Ovary (tissue), 3 donors: ENCODE measurements around the gene PPM1H.

ENCODE experiments used
- CTCF ChIP-seq, 3 donors: fragments of 450-650 bp in 2 of 3; fragments of 200-600 bp in 1 of 3; IDR thresholded peaks; one replicate each; pipeline versions ENCODE4 v1.5.1 to v1.8.0; 2016 to 2022; ENCODE audit warnings: antibody characterized with exemption in 3 of 3, mild to moderate bottlenecking in 1 of 3
- EP300 ChIP-seq: sonication (generic); formaldehyde crosslinking; IDR thresholded peaks from one replicate; pipeline ENCODE4 v1.6.1; 2017; ENCODE audit warnings: antibody characterized with exemption
- donor health status: DM: no; HTN: no; CAD: no.

GRCh38 chr12:62604373-62604772, 330.6 kb downstream of the PPM1H start:
- TF ChIP-seq CTCF (IDR thresholded peaks at IDR 0.05) (no peak), EP300 (no peak)
